SK-N-SH (cell line): ENCODE results near the gene PDZD2. TPM values are rescaled to one million over a fixed set of nuclear protein-coding genes. Genes with fewer than 3 reads are reported as not detected.
A peak's percentile ranks its signal among the peaks of the same experiment; 100 is the strongest.

Experiments used
- CTCF ChIA-PET: fragments of 300-600, 350-600 bp; formaldehyde crosslinking; extraction: SDS; loops from one replicate; lab custom pipeline; 2021; lab: Yijun Ruan, JAX
- POLR2A ChIA-PET: fragments of 350-600 bp; sonication (Branson Sonifier 250); formaldehyde crosslinking; extraction: SDS; loops from one replicate; lab custom pipeline; 2020; ENCODE audit warnings: antibody characterized with exemption, inconsistent platforms; lab: Yijun Ruan, JAX
- DNase-seq: peaks from one replicate; pipeline ENCODE4 v3.0.0; 2012
- H2AFZ ChIP-seq: fragments of 200-600 bp; sonication (generic); 2 replicates; pipeline ENCODE4 v1.8.1; 2016; ENCODE audit warnings: antibody characterized with exemption, mild to moderate bottlenecking, low read depth
- H3F3A ChIP-seq: fragments of 200-600 bp; sonication (generic); replicated peaks from 2 replicates; pipeline ENCODE3; 2016; ENCODE audit warnings: antibody characterized with exemption, mild to moderate bottlenecking; ENCODE audit not compliant: insufficient read depth
- H3K27ac ChIP-seq, 2 experiments: fragments of 200-500 bp in 1 of 2; fragments of 200-600 bp in 1 of 2; sonication (Bioruptor generic) in 1 of 2; sonication (generic), shearing (Covaris generic) in 1 of 2; 2 replicates each; pipeline versions ENCODE4 v1.5.1 to v1.6.1; 2014 to 2016; ENCODE audit warnings: low read depth in 2 of 2, inconsistent platforms in 1 of 2, low read length in 1 of 2, mild to moderate bottlenecking in 1 of 2, mixed read lengths in 1 of 2
- H3K27me3 ChIP-seq: fragments of 200-600 bp; sonication (generic), shearing (Covaris generic); 2 replicates; pipeline ENCODE4 v1.6.1; 2016; ENCODE audit warnings: mixed run types; ENCODE audit not compliant: insufficient read depth
- H3K36me3 ChIP-seq, 2 experiments: fragments of 200-500 bp in 1 of 2; fragments of 200-600 bp in 1 of 2; sonication (Bioruptor generic) in 1 of 2; sonication (generic) in 1 of 2; replicated peaks in 1 of 2; 2 replicates each; pipeline versions ENCODE3 to v1.5.1; 2014 to 2016; ENCODE audit warnings: low read length in 1 of 2, mild to moderate bottlenecking in 1 of 2; ENCODE audit not compliant: insufficient read depth in 2 of 2, control insufficient read depth in 1 of 2
- H3K4me1 ChIP-seq, 2 experiments: fragments of 200-500 bp in 1 of 2; fragments of 200-600 bp in 1 of 2; sonication (Bioruptor generic) in 1 of 2; sonication (generic), shearing (Covaris generic) in 1 of 2; 2 replicates each; pipeline versions ENCODE4 v1.5.1 to v1.6.1; 2014 to 2016; ENCODE audit warnings: low read depth in 1 of 2, low read length in 1 of 2, mixed run types in 1 of 2; ENCODE audit not compliant: insufficient read depth in 2 of 2, control insufficient read depth in 1 of 2
- H3K4me2 ChIP-seq: fragments of 200-600 bp; sonication (generic), shearing (Covaris generic); 2 replicates; pipeline ENCODE4 v1.6.1; 2017; ENCODE audit warnings: mixed run types
- H3K4me3 ChIP-seq, 2 experiments: fragments of 200-500 bp in 1 of 2; fragments of 200-600 bp in 1 of 2; sonication (Bioruptor generic) in 1 of 2; sonication (generic), shearing (Covaris generic) in 1 of 2; 2 replicates each; pipeline versions ENCODE4 v1.5.1 to v1.8.1; 2014 to 2016; ENCODE audit warnings: low read depth in 2 of 2, inconsistent platforms in 1 of 2, low read length in 1 of 2, mild to moderate bottlenecking in 1 of 2, mixed read lengths in 1 of 2, moderate library complexity in 1 of 2
- H3K79me2 ChIP-seq: fragments of 200-600 bp; sonication (generic); 2 replicates; pipeline ENCODE4 v1.8.1; 2017; ENCODE audit warnings: mild to moderate bottlenecking; ENCODE audit not compliant: insufficient read depth
- H3K9ac ChIP-seq: fragments of 200-600 bp; sonication (generic); 2 replicates; pipeline ENCODE4 v1.6.1; 2017; ENCODE audit warnings: mixed run types
- H3K9me2 ChIP-seq: fragments of 200-600 bp; sonication (generic); 2 replicates; pipeline ENCODE4 v1.6.1; 2017; ENCODE audit warnings: mixed run types
- H3K9me3 ChIP-seq: fragments of 200-600 bp; sonication (generic); 2 replicates; pipeline ENCODE4 v1.6.1; 2017; ENCODE audit warnings: mixed run types, mild to moderate bottlenecking, moderate library complexity
- H4K20me1 ChIP-seq: fragments of 200-600 bp; sonication (generic); 2 replicates; pipeline ENCODE4 v1.6.1; 2017; ENCODE audit warnings: mild to moderate bottlenecking, mixed run types; ENCODE audit not compliant: insufficient read depth
- CHD2 ChIP-seq: fragments of 150-350 bp; IDR thresholded peaks from 2 replicates; pipeline ENCODE4 v1.6.1; 2018; ENCODE audit warnings: low read length; ENCODE audit not compliant: partially characterized antibody
- ELF1 ChIP-seq: IDR thresholded peaks from 2 replicates; pipeline ENCODE4 v1.4.0; 2012
- EP300 ChIP-seq, 2 experiments: IDR thresholded peaks; 2 replicates each; pipeline versions ENCODE4 v1.4.0 to v1.6.1; 2012; ENCODE audit warnings: borderline replicate concordance in 1 of 2, low read depth in 1 of 2, low read length in 1 of 2
- EZH2phosphoT487 ChIP-seq: fragments of 200-600 bp; sonication (generic); IDR thresholded peaks from 2 replicates; pipeline ENCODE4 v1.6.1; 2017; ENCODE audit warnings: low read depth, mixed run types, mild to moderate bottlenecking, antibody characterized with exemption, moderate library complexity, borderline replicate concordance
- GABPA ChIP-seq: IDR thresholded peaks from 2 replicates; pipeline ENCODE4 v1.4.0; 2012; ENCODE audit warnings: low read depth, mild to moderate bottlenecking
- MEF2A ChIP-seq: IDR thresholded peaks from 2 replicates; pipeline ENCODE4 v1.4.0; 2012; ENCODE audit warnings: low read depth, borderline replicate concordance
- MXI1 ChIP-seq: IDR thresholded peaks from 2 replicates; pipeline ENCODE4 v1.6.1; 2012; ENCODE audit warnings: mild to moderate bottlenecking, low read depth, low read length, improper control_type of control experiment
- NFIC ChIP-seq: IDR thresholded peaks from 2 replicates; pipeline ENCODE4 v1.4.0; 2012; ENCODE audit warnings: borderline replicate concordance
- RCOR1 ChIP-seq: fragments of 150-350 bp; IDR thresholded peaks from 2 replicates; pipeline ENCODE4 v1.6.1; 2017; ENCODE audit warnings: antibody characterized with exemption, low read length
- RXRA ChIP-seq: IDR thresholded peaks from 2 replicates; pipeline ENCODE4 v1.4.0; 2012; ENCODE audit warnings: low read depth, mild to moderate bottlenecking, borderline replicate concordance
- SIN3A ChIP-seq: IDR thresholded peaks from 2 replicates; pipeline ENCODE4 v1.6.1; 2012; ENCODE audit warnings: low read depth, mild to moderate bottlenecking, low read length, moderate library complexity, borderline replicate concordance
- TAF1 ChIP-seq: IDR thresholded peaks from 2 replicates; pipeline ENCODE4 v1.6.1; 2012; ENCODE audit warnings: low read depth, mild to moderate bottlenecking, low read length, moderate library complexity, borderline replicate concordance
- TCF12 ChIP-seq: IDR thresholded peaks from 2 replicates; pipeline ENCODE4 v1.4.0; 2012
- USF2 ChIP-seq: fragments of 150-350 bp; IDR thresholded peaks from 2 replicates; pipeline ENCODE4 v1.6.1; 2017; ENCODE audit warnings: antibody characterized with exemption, low read length, low read depth, borderline replicate concordance
- YY1 ChIP-seq: IDR thresholded peaks from 2 replicates; pipeline ENCODE4 v1.4.0; 2012; ENCODE audit warnings: low read depth, mild to moderate bottlenecking
- ZBTB33 ChIP-seq: IDR thresholded peaks from 2 replicates; pipeline ENCODE4 v1.4.0; 2012; ENCODE audit warnings: low read depth, borderline replicate concordance
- WGBS: methylation state at CpG from one replicate; pipeline ENCODE4 v1.1.6; 2017; ENCODE audit warnings: low lambda C conversion rate; 5-methylcytosine and 5-hydroxymethylcytosine counted together
- polyA plus RNA-seq, 3 experiments: library from polyadenylated mRNA; depleted of rRNA; stranded (reverse); fragments of >200 nt; gene quantifications; 2 replicates each; pipeline ENCODE4 v1.2.3, GENCODE V29; 2012

The PDZD2 gene
- polyA plus RNA-seq, 1 of the 3 experiments (the other 2 are of a cell fraction) = 0.13 TPM

- peaks cover 0 to 2% of the 10 kb centered on the region in 2 experiments; a peak in 1 of 4 replicates for H3K4me1 ChIP-seq
- no peak overlapping the region for H2AFZ ChIP-seq
- no peak for DNase-seq
- H3K4me2 ChIP-seq = no peak overlapping the region
- H3F3A ChIP-seq = no peaks in the 10 kb centered on the region
- no peaks in the 10 kb centered on the region for H3K9me3 ChIP-seq
- H3K27ac ChIP-seq = no peak overlapping the region
- H3K36me3 ChIP-seq = no peaks in the 10 kb centered on the region
- H3K9ac ChIP-seq = no peak overlapping the region
- H4K20me1 ChIP-seq = no peaks in the 10 kb centered on the region
- POLR2A ChIA-PET = interaction anchor here (0.6 kb wide), 1 partner anchor 23 kb away, joined by 5 read pairs; no protein-coding TSS in a partner anchor
- no peaks in the 10 kb centered on the region for H3K27me3 ChIP-seq
- no peaks in the 10 kb centered on the region for H3K79me2 ChIP-seq
- no peak for TF ChIP-seq MXI1
- TF ChIP-seq RXRA = no peak
- TF ChIP-seq TCF12 = no peak
- TF ChIP-seq YY1 = no peak
- TF ChIP-seq CHD2 = no peak
- no peak for TF ChIP-seq ELF1
- no peak for TF ChIP-seq MEF2A
- TF ChIP-seq, all 33 proteins: peak for 0
- Histone ChIP-seq H3K9me2 (no peaks in the 10 kb centered on the region), H3K4me3 (no peak overlapping the region)
- 60% methylated on average over 14 of the region's 15 CpGs for WGBS
- CTCF ChIA-PET = interaction anchor here (0.5 to 2.3 kb wide), 3 partner anchors 15 to 165 kb away, joined by 3 to 7 read pairs (median 3); no protein-coding TSS in a partner anchor
Measured at GRCh38 chr5:31911291-31912265, 272.6 kb downstream of the PDZD2 start.

- H4K20me1 ChIP-seq = no peaks in the 10 kb centered on the region
- no peaks in the 10 kb centered on the region for H3K79me2 ChIP-seq
- H3K9ac ChIP-seq = no peak overlapping the region
- no peaks in the 10 kb centered on the region for H3F3A ChIP-seq
- TF ChIP-seq EP300 (IDR thresholded peaks at IDR 0.05; ENCODE audit: borderline replicate concordance in 1 of 2, low read depth in 1 of 2, low read length in 1 of 2) (peak in 1 of 2 experiments; percentile 36; a peak in 1 of 4 replicates), RCOR1 (peak; percentile 36; the same call in 1 of the 2 replicates), RXRA (no peak)
- DNase-seq = peak; percentile 40
- no peak overlapping the region for H3K4me3 ChIP-seq
- ChIA-PET CTCF (interaction anchor here (0.9 to 4.1 kb wide), 3 partner anchors 15 to 179 kb away, joined by 4 to 19 read pairs (median 5); no protein-coding TSS in a partner anchor), POLR2A (no interaction called here)
- no peak overlapping the region for H2AFZ ChIP-seq
- no peaks in the 10 kb centered on the region for H3K36me3 ChIP-seq
- no peak overlapping the region for H3K27ac ChIP-seq
- no peaks in the 10 kb centered on the region; the same call in 1 of the 2 replicates for H3K27me3 ChIP-seq
- H3K9me3 ChIP-seq = no peaks in the 10 kb centered on the region
- H3K4me2 ChIP-seq = no peak overlapping the region
- peaks cover 0 to 6% of the 10 kb centered on the region in 2 experiments; a peak in 1 of 4 replicates for H3K4me1 ChIP-seq
- H3K9me2 ChIP-seq = no peaks in the 10 kb centered on the region
- 51% methylated on average over 2 of the region's 2 CpGs for WGBS
Measured at GRCh38 chr5:31913808-31914207, 274.9 kb downstream of the PDZD2 start.

GRCh38 chr5:31916327-31916726 is 277.4 kb downstream of the PDZD2 start:
- no peaks in the 10 kb centered on the region for H3K36me3 ChIP-seq
- no peak overlapping the region for H2AFZ ChIP-seq
- peaks cover 0 to 8% of the 10 kb centered on the region in 2 experiments; a peak in 1 of 4 replicates for H3K4me1 ChIP-seq
- 44% methylated on average over 8 of the region's 8 CpGs for WGBS
- no peak overlapping the region for H3K4me3 ChIP-seq
- H4K20me1 ChIP-seq = no peaks in the 10 kb centered on the region
- H3K4me2 ChIP-seq = no peak overlapping the region
- H3K79me2 ChIP-seq = no peaks in the 10 kb centered on the region
- H3K27ac ChIP-seq = no peak overlapping the region
- DNase-seq = no peak
- H3K9me2 ChIP-seq = no peaks in the 10 kb centered on the region
- H3K27me3 ChIP-seq = no peaks in the 10 kb centered on the region; the same call in 1 of the 2 replicates
- no peak overlapping the region for H3K9ac ChIP-seq
- ChIA-PET POLR2A (no interaction called here), CTCF (interaction anchor here (0.6 to 4.8 kb wide), 4 partner anchors 12 to 160 kb away, joined by 3 to 21 read pairs (median 11); no protein-coding TSS in a partner anchor)
- H3F3A ChIP-seq = no peaks in the 10 kb centered on the region
- no peaks in the 10 kb centered on the region for H3K9me3 ChIP-seq
- TF ChIP-seq USF2 (no peak), SIN3A (no peak), NFIC (no peak), GABPA (no peak), TCF12 (no peak), MXI1 (no peak), CHD2 (no peak), RXRA (no peak), EZH2phosphoT487 (no peak), ZBTB33 (no peak), TAF1 (no peak)
